ENCODE results near the gene NLRP12.
"Not testable (repeated sequence)": the region's sequence is repeated elsewhere in the genome, so short reads cannot be mapped to it uniquely, and the experiment has no call there.

Gene NLRP12

DNA sequence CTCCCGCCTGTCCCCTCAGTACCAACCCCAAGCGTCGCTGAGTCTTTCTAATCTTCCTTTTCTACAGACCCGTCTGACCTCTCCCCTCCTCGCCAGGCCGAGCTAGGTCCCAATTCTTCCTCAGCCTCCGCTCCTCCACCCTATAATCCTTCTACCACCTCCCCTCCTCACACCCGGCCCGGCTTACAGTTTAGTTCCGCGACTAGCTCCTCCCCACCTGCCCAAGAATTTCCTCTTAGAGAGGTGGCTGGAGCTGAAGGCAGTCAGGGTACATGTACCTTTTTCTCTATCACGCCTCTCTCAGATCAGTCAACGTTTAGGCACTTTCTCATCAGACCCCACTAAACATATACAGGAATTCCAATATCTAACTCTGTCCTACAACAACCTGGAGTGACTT is 8.7 kb upstream of the NLRP12 start:
- Histone ChIP-seq H3K4me1 (ENCODE audit: control insufficient read depth, insufficient read depth, low read length) (peaks cover 23% of the 10 kb centered on the region), H3K4me3 (ENCODE audit: low read depth, low read length) (peak overlapping the region; percentile 88), H3K9ac (ENCODE audit: low read length) (peak overlapping the region; percentile 98), H3K36me3 (ENCODE audit: control insufficient read depth, insufficient read depth, low read length) (peaks cover 18% of the 10 kb centered on the region), H3K27ac (ENCODE audit: low read depth, low read length) (peak overlapping the region; percentile 97)
- not testable (repeated sequence) for H3K9me3 ChIP-seq (ENCODE audit: control insufficient read depth, insufficient read depth, low read depth, low read length); H3K27me3 ChIP-seq (ENCODE audit: control insufficient read depth, insufficient read depth, low read length)

DNA sequence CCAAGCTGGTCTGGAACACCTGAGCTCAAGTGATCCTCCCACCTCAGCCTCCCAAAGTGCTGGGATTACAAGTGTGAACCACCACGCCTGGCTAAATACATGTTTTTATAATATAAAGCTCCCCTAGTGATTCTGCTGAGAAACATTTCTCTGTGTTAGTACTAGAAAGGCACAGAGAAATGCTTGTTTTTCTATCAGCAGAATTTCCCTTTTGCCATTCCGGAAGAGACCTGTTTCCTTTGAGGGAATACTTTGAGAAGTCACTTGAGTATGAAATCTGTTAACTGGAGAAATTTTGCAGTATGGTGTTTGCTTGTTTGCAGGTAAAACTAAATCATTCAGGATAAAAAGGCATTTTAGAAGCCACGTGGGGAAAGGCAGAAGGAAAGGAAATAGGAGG is 4.4 kb upstream of the NLRP12 start:
- Histone ChIP-seq H3K27me3 (ENCODE audit: control insufficient read depth, insufficient read depth, low read length) (peaks cover 3% of the 10 kb centered on the region; the same call in 1 of the 2 replicates), H3K4me1 (ENCODE audit: control insufficient read depth, insufficient read depth, low read length) (peaks cover 23% of the 10 kb centered on the region), H3K36me3 (ENCODE audit: control insufficient read depth, insufficient read depth, low read length) (peaks cover 10% of the 10 kb centered on the region), H3K9ac (ENCODE audit: low read length) (no peak overlapping the region), H3K9me3 (ENCODE audit: control insufficient read depth, insufficient read depth, low read depth, low read length) (no peaks in the 10 kb centered on the region), H3K4me3 (ENCODE audit: low read depth, low read length) (no peak overlapping the region), H3K27ac (ENCODE audit: low read depth, low read length) (no peak overlapping the region)

DNA sequence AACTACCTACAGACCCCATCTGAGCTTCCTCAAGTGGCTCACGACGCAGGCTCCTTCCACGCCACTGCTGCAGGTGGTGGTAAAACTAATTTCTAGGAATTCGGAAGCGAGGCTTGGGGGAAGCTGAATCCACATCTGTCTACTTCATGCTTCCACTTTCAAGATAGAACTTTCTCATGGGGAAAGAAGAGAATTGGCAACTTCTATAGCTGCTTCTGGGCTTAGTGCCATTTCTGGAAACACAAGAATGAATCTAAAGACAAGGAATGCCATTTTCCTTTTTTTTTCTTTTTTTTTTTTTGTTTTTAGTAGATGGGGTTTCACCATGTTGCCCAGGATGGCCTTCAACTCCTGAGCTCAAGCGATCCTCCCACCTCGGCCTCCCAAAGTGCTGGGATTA is 2.8 kb upstream of the NLRP12 start:
- no peak overlapping the region for H3K27ac ChIP-seq (ENCODE audit: low read depth, low read length)
- H3K4me1 ChIP-seq (ENCODE audit: control insufficient read depth, insufficient read depth, low read length): peaks cover 23% of the 10 kb centered on the region
- no peaks in the 10 kb centered on the region for H3K36me3 ChIP-seq (ENCODE audit: control insufficient read depth, insufficient read depth, low read length)
- no peaks in the 10 kb centered on the region for H3K27me3 ChIP-seq (ENCODE audit: control insufficient read depth, insufficient read depth, low read length)
- H3K4me3 ChIP-seq (ENCODE audit: low read depth, low read length): no peak overlapping the region
- no peak overlapping the region for H3K9ac ChIP-seq (ENCODE audit: low read length)
- no peaks in the 10 kb centered on the region for H3K9me3 ChIP-seq (ENCODE audit: control insufficient read depth, insufficient read depth, low read depth, low read length)

DNA sequence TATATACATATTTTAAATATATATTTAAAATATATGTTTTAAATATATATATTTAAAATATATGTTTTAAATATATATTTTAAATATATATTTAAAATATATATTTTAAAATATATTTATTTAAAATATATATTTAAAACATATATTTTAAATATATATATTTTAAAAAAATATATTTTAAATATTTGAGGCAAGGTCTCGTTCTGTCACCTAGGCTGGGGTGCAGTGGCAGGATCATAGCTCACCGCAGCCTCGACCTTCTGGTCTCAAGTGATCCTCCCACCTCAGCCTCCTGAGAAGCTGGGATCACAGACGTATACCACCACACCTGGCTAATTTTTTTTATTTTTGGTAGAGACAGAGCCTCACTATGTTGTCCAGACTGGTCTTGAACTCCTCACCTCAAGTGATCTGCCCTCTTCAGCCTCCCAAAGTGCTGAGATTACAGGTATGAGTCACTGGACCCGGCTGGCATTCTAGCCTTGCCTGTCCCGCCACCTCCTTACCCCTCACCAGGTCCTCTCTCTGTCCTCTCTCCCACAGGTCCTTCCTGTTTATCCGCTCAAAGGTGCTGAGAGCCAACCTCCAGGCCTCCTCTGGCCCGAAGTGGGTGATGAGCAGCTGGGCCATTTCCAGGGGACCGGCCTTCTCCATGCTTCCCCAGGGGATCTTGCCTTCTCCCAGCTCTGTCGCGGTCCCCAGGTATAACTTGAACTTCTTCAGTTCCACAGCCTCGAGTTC is 564 bp downstream of the NLRP12 start:
- H3K9ac ChIP-seq (ENCODE audit: low read length): peak overlapping the region; percentile 20
- peaks cover 7% of the 10 kb centered on the region for H3K4me1 ChIP-seq (ENCODE audit: control insufficient read depth, insufficient read depth, low read length)
- peaks cover 4% of the 10 kb centered on the region; the same call in 1 of the 2 replicates for H3K36me3 ChIP-seq (ENCODE audit: control insufficient read depth, insufficient read depth, low read length)
- H3K4me3 ChIP-seq (ENCODE audit: low read depth, low read length): no peak overlapping the region
- H3K9me3 ChIP-seq (ENCODE audit: control insufficient read depth, insufficient read depth, low read depth, low read length): no peaks in the 10 kb centered on the region
- no peaks in the 10 kb centered on the region for H3K27me3 ChIP-seq (ENCODE audit: control insufficient read depth, insufficient read depth, low read length)
- no peak overlapping the region; the same call in 1 of the 2 replicates for H3K27ac ChIP-seq (ENCODE audit: low read depth, low read length)

DNA sequence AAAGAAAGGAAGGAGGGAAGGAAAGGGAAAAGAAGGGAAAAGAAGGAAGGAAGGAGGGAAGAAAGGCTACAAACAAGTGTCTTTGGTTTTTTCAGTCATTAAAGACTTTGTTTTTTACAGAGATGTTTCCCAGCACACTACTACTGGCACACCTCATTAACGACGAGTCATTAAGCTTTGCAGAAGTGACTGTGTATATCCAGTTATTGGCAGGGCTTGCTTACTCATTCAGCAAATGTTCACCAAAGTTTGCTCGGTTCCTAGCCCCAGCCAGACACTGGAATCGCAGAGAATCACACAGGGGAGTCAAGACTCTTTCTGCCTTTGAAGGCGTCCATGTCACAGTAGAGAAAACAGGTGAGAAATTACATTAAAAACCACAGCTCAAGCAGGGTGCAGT is 4.3 kb downstream of the NLRP12 start:
- Histone ChIP-seq H3K36me3 (ENCODE audit: control insufficient read depth, insufficient read depth, low read length) (peaks cover 5% of the 10 kb centered on the region), H3K9me3 (ENCODE audit: control insufficient read depth, insufficient read depth, low read depth, low read length) (no peaks in the 10 kb centered on the region), H3K9ac (ENCODE audit: low read length) (no peak overlapping the region), H3K27ac (ENCODE audit: low read depth, low read length) (no peak overlapping the region), H3K27me3 (ENCODE audit: control insufficient read depth, insufficient read depth, low read length) (no peaks in the 10 kb centered on the region), H3K4me3 (ENCODE audit: low read depth, low read length) (no peak overlapping the region), H3K4me1 (ENCODE audit: control insufficient read depth, insufficient read depth, low read length) (peaks cover 5% of the 10 kb centered on the region)

DNA sequence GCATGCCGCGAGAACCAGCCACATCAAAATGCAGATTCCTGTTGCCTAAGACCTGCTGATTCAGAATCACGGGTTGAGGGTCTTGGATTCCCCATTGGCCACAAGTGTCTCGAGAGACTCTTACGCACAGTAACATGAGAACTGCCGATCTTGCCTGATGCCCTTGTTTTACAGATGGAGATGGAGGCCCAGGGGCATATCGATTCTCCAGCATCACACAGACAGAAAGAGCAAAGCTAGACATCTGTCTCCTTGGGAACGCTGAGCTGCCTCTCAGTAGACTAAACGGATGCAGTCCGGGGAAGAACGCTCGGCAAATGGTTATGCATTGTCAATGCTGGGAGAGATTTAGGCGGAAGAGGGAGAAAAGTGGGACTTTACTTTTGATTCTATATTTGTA is 5.4 kb downstream of the NLRP12 start:
- Histone ChIP-seq H3K4me1 (ENCODE audit: control insufficient read depth, insufficient read depth, low read length) (peaks cover under 1% of the 10 kb centered on the region; the same call in 1 of the 2 replicates), H3K9ac (ENCODE audit: low read length) (no peak overlapping the region), H3K36me3 (ENCODE audit: control insufficient read depth, insufficient read depth, low read length) (peaks cover 14% of the 10 kb centered on the region), H3K27me3 (ENCODE audit: control insufficient read depth, insufficient read depth, low read length) (no peaks in the 10 kb centered on the region), H3K4me3 (ENCODE audit: low read depth, low read length) (no peak overlapping the region), H3K9me3 (ENCODE audit: control insufficient read depth, insufficient read depth, low read depth, low read length) (no peaks in the 10 kb centered on the region), H3K27ac (ENCODE audit: low read depth, low read length) (no peak overlapping the region)

- no peaks in the 10 kb centered on the region for H3K27me3 ChIP-seq (ENCODE audit: control insufficient read depth, insufficient read depth, low read length)
- H3K27ac ChIP-seq (ENCODE audit: low read depth, low read length): no peak overlapping the region
- H3K4me3 ChIP-seq (ENCODE audit: low read depth, low read length): no peak overlapping the region
- peaks cover 35% of the 10 kb centered on the region for H3K36me3 ChIP-seq (ENCODE audit: control insufficient read depth, insufficient read depth, low read length)
- H3K4me1 ChIP-seq (ENCODE audit: control insufficient read depth, insufficient read depth, low read length): no peaks in the 10 kb centered on the region
- H3K9me3 ChIP-seq (ENCODE audit: control insufficient read depth, insufficient read depth, low read depth, low read length): no peaks in the 10 kb centered on the region
- no peak overlapping the region for H3K9ac ChIP-seq (ENCODE audit: low read length)
Observed at GRCh38 chr19:53813996-53814395, 10.1 kb downstream of the NLRP12 start.

DNA sequence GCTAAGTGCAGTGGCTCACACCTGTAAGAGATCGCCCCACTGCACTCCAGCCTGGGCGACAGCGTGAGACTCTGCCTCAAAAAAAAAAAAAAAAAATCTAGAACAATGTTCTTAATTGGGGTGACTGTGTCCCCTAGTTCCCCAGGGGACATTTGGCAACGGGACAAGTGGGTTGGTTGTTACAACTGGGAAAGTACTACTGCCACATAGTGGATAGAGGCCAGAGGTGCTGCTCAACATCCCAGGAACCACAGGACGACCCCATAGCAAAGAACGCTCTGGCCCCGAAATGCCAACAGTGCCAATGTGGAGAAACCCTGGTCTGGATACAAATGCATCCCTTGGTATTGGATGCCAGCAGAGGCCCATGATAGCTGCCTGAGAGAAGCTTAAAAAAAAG is 11.8 kb downstream of the NLRP12 start:
- Histone ChIP-seq H3K27me3 (ENCODE audit: control insufficient read depth, insufficient read depth, low read length) (no peaks in the 10 kb centered on the region), H3K4me1 (ENCODE audit: control insufficient read depth, insufficient read depth, low read length) (no peaks in the 10 kb centered on the region)

DNA sequence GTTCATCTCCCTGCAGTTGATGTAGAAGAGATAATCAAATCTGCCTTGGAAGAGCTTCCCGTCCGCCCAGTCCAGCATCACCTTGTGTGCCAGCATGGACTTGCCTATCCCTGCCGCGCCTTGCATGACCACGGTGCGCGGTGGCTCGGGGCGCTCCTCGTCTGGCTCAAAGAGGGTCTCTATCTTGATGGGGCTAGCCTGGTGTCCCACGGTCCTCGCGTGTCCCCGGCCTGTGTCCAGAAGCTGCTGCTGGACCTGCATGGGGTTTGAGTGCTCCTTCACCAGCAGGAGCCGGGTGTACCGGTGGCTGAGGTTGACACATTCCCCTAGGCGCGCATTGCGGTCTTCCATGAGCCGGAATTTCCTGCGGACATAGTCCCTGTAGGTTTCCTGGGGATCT is 13.2 kb downstream of the NLRP12 start:
- Histone ChIP-seq H3K27me3 (ENCODE audit: control insufficient read depth, insufficient read depth, low read length) (no peaks in the 10 kb centered on the region), H3K9me3 (ENCODE audit: control insufficient read depth, insufficient read depth, low read depth, low read length) (no peaks in the 10 kb centered on the region), H3K4me3 (ENCODE audit: low read depth, low read length) (no peak overlapping the region), H3K9ac (ENCODE audit: low read length) (no peak overlapping the region), H3K36me3 (ENCODE audit: control insufficient read depth, insufficient read depth, low read length) (peaks cover 44% of the 10 kb centered on the region), H3K27ac (ENCODE audit: low read depth, low read length) (no peak overlapping the region), H3K4me1 (ENCODE audit: control insufficient read depth, insufficient read depth, low read length) (no peaks in the 10 kb centered on the region)

More for the DNA sequence above, 11.8 kb downstream of the NLRP12 start:
- Histone ChIP-seq H3K9me3 (ENCODE audit: control insufficient read depth, insufficient read depth, low read depth, low read length) (no peaks in the 10 kb centered on the region), H3K27ac (ENCODE audit: low read depth, low read length) (no peak overlapping the region), H3K4me3 (ENCODE audit: low read depth, low read length) (no peak overlapping the region), H3K9ac (ENCODE audit: low read length) (no peak overlapping the region), H3K36me3 (ENCODE audit: control insufficient read depth, insufficient read depth, low read length) (peaks cover 38% of the 10 kb centered on the region)

- Histone ChIP-seq H3K27me3 (ENCODE audit: control insufficient read depth, insufficient read depth, low read length) (no peaks in the 10 kb centered on the region), H3K4me3 (ENCODE audit: low read depth, low read length) (no peak overlapping the region), H3K9ac (ENCODE audit: low read length) (no peak overlapping the region), H3K27ac (ENCODE audit: low read depth, low read length) (no peak overlapping the region), H3K36me3 (ENCODE audit: control insufficient read depth, insufficient read depth, low read length) (peaks cover 51% of the 10 kb centered on the region), H3K4me1 (ENCODE audit: control insufficient read depth, insufficient read depth, low read length) (no peaks in the 10 kb centered on the region), H3K9me3 (ENCODE audit: control insufficient read depth, insufficient read depth, low read depth, low read length) (no peaks in the 10 kb centered on the region)
Observed at GRCh38 chr19:53810187-53810546, 13.9 kb downstream of the NLRP12 start.

DNA sequence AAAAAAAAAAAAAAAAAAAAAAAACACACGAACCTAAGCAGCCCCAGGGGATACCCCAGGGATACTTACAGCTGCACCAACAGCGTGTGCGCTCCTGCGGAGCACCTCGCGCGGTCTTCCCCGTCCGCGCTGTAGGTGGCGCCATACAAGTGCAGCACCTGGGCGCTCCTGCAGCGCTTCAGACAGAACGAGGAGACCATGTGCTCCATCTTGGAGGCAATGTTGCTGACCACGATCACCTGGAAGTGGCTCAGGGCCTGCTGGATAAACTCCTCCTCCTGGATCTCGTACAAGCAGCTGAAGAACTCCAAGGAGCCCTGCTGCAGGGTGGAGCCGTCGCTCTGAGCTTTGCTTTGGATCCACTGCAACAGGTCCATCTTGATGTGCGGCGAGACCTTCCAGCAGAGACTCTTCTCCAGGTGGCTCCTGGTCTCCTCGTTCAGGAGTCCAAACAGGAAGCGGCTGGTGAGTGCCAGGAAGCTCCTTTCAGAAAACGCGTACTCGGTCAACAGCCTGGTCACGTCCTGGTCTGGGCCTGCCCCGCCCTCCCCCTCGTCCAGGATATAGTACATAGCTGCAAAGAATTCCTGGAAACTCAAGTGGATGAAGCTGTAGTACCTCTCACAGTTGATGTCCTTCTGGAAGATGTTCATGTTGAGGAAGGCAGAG is 14.5 kb downstream of the NLRP12 start:
- peaks cover 53% of the 10 kb centered on the region for H3K36me3 ChIP-seq (ENCODE audit: control insufficient read depth, insufficient read depth, low read length)

More for the DNA sequence above, 14.5 kb downstream of the NLRP12 start:
- Histone ChIP-seq H3K4me3 (ENCODE audit: low read depth, low read length) (no peak overlapping the region), H3K27me3 (ENCODE audit: control insufficient read depth, insufficient read depth, low read length) (no peaks in the 10 kb centered on the region), H3K9ac (ENCODE audit: low read length) (no peak overlapping the region), H3K4me1 (ENCODE audit: control insufficient read depth, insufficient read depth, low read length) (no peaks in the 10 kb centered on the region), H3K9me3 (ENCODE audit: control insufficient read depth, insufficient read depth, low read depth, low read length) (no peaks in the 10 kb centered on the region), H3K27ac (ENCODE audit: low read depth, low read length) (no peak overlapping the region)

Data from HUES6 (cell line).